GM20000 (cell line): ENCODE measurements around the gene IGSF9.
A peak's percentile ranks its signal among the peaks of the same experiment; 100 is the strongest.
"Not testable (repeated sequence)": the region's sequence is repeated elsewhere in the genome, so short reads cannot be mapped to it uniquely, and the experiment has no call there.

Experiments
- DNase-seq: peaks from one replicate; pipeline ENCODE4 v3.0.0; 2012; ENCODE audit warnings: low spot score
- TF ChIP-seq, protein P1 (sequence below): IDR thresholded peaks from 2 replicates; pipeline ENCODE4 v1.5.1; 2012; ENCODE audit warnings: mild to moderate bottlenecking, control low read depth; ENCODE audit errors: extremely low read depth, missing control alignments

IGSF9 gene

DNA sequence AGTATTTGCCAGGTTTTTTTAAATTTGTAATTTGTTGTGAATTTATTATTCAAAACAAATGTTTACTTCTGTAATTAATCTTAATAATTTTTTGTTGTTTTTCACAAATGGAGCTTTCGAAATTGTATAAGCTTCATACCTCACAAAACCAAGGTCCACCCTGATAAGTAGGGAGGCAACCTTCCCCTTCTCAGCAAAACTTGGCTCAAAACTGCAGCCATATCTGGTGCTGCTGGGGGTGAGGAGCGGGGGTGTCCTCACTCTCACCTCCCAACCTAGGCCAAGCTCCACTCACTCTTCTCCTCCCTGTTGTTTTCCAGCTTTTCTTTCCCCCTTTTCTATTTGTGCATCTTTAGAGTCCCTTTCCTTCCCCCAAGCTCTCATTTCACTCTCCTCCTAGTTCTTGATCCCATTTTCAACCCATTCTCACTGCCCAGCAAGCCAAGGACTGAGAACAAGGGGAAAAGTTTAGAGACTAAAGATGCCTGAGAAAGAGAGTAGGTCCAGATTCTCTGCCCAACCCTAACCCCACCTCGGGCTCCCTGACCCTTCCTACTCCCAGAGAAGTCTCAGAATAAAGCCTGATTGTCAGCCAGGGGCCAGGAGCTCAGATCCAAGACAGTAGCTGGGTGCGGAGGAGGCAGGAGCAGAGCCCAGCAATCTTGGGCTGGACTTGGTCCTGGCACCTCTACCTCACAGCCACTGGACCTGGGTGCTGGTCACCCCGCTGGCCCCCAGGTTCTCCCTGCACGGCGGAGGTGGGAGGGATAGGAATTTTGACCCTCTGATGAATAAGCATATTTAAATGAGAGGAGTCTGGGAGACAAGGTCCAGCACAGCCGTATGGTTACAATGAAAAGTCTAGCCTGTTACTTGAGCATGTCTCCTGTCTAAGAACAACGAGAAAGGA is 37.1 kb downstream of the IGSF9 start:
- TF ChIP-seq, protein P1, sequence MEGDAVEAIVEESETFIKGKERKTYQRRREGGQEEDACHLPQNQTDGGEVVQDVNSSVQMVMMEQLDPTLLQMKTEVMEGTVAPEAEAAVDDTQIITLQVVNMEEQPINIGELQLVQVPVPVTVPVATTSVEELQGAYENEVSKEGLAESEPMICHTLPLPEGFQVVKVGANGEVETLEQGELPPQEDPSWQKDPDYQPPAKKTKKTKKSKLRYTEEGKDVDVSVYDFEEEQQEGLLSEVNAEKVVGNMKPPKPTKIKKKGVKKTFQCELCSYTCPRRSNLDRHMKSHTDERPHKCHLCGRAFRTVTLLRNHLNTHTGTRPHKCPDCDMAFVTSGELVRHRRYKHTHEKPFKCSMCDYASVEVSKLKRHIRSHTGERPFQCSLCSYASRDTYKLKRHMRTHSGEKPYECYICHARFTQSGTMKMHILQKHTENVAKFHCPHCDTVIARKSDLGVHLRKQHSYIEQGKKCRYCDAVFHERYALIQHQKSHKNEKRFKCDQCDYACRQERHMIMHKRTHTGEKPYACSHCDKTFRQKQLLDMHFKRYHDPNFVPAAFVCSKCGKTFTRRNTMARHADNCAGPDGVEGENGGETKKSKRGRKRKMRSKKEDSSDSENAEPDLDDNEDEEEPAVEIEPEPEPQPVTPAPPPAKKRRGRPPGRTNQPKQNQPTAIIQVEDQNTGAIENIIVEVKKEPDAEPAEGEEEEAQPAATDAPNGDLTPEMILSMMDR, result no peak
- DNase-seq, result no peak

DNA sequence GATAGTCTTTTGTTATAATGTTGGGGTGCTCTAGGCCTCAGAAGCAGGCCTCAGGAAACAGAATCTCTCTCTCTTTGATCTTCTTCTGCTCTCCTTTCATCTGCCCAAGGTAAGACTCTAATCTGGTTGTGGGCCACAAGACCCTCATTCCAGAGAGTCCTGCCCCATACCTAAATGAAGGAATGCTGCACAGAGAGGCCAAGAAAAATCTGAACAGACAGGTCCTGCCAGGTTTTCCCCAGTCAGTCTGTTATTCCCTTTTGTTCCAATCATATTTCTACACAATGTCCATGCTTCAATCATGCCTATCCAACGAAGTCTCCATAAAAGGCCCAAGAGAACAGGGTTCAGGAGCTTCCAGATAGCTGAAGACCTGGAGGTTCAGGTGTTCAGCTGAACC is 38.5 kb downstream of the IGSF9 start:
- no peak for DNase-seq
- TF ChIP-seq, protein P1, result no peak

DNA sequence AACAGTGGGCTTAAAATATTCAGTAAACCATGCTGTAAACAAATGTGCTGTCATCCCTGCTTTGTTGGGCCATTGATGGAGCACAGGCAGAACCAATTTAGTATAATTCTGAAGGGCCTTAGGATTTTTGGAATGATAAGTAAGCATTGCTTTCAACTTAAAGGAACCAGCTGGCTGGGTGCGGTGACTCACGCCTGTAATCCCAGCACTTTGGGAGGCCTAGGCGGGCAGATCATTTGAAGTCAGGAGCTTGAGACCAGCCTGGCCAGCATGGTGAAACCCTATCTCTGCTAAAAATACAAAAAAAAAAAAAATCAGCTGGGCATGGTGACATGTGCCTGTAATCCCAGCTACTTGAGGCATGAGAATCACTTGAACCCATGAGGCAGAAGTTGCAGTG is 41.4 kb downstream of the IGSF9 start:
- not testable (repeated sequence) for DNase-seq

DNA sequence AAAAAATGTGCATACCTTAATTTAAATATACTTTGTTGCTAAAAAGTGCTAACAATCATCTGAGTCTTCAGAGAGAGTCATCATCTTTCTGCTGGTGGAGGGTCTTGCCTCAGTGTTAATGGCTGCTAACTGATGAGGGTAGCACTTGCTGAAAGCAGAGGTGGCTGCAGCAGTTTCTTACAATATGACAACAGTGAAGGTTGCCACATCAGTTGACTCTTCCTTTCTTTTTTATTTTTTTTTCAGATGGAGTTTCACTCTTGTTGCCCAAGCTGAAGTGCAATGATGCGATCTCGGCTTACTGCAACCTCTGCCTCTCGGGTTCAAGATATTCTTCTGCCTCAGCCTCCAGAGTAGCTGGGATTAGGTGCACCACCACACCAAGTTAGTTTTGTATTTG is 42.9 kb downstream of the IGSF9 start:
- TF ChIP-seq, protein P1, result no peak
- no peak for DNase-seq

DNA sequence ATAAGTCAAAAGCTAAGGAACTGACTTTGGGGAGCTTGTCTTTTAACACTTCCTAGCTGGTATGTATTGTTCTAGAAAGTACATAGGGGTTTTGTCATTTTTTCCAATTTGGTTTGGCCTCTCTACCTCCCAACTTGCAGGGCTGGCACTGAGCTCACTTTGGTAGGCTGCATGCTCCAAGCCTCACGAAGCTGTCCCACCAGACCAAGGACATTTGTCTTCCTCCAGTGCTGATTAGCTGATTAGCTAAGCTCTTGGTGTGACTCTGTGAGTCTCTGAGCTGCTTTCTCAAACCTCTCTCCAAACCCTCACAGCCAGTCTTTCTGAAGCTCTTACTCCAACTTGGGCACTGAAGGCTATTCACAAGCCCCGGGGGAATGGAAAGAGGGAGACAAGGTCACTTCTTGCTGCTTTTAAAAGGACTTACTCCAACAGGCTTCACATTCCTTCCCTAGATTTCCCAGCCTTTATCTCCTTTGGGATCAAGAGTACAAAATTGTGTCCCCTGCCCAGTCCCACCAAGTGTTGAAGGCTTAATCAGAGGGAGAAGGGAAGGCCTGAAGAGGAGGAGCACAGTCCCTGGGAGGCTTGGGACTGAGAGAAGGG is 44.6 kb downstream of the IGSF9 start:
- TF ChIP-seq, protein P1, result no peak
- no peak for DNase-seq

DNA sequence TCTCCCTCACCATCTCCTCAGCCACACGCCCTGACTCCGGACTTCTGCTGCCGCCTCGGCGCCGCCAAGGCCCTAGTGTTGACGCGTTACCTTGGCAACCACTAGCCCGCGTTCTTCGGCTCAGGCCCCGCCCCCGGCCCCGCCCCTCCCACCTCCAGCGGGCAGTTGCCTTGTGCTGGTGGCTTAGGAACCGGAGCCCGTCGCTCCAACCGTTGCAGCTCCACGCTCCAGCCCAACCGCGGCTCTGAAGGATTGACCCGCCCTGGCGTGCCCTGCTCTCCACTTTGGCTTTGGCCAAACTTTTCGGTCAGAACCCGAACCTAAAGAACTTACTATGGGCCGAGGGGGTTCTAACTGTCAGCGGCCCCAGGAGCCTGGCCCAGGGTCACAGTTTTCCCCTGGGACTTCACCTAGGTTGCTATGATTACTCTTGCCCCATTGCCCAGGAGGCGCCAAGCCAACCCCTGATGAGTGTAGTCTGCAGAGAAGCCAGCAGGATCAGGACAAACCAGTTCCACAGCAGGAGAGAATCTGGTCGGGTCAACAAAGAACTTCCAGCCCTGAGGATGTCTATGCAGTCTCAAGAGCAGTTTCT is 45.2 kb downstream of the IGSF9 start, which contains the start of gene CFAP45:
CFAP45 (minus strand) TSS at position 80 of the 595 bp plus-strand sequence; CDS start at position 13, 67 bp downstream.
- TF ChIP-seq, protein P1, result no peak
- DNase-seq, result peak; percentile 51

DNA sequence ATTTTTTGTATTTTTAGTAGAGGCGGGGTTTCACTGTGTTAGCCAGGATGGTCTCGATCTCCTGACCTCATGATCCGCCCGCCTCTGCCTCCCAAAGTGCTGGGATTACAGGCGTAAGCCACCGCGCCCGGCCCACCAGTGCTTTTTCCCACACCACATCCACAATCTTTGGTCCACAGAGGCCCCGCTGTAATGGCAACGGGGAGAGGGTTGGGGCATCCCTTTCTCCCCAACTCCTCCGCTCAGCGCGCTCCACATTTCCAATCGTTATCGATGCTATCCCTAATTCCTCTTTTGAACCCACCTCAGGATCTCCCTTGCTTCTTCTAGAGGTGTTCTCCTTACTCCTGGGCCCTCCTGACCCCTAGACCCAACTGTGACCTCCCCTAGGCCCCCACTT is 45.8 kb downstream of the IGSF9 start:
- not testable (repeated sequence) for DNase-seq

DNA sequence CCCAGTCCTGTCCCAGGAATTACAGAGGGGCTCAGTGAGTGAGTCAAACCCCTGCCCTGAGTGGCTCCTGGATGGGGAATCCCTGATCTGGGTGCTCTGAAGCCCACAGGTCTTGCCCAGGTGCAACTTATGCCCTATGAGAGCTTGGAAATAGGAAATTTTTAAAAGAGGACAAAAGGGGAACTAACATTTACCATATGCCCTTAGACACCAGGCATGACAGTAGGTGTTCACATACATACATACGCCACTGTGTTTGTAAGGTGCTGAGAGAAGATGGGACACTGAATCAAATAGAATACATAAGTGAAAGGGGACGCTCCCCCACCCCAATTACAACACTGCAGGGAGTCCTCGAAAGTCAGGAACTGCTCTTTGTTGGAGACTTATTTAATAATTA is 46.9 kb downstream of the IGSF9 start:
- DNase-seq, result no peak
- TF ChIP-seq, protein P1, result no peak
